ENCODE results near the gene TAF7L. TPM values are rescaled to one million over a fixed set of nuclear protein-coding genes. Genes with fewer than 3 reads are reported as not detected.

TAF7L gene
- total RNA-seq, 1 experiment from 2014 or later, result not detected

GRCh38 chrX:101287402-101287801, 3.7 kb downstream of the TAF7L start:
- H3K23me2 ChIP-seq (ENCODE audit: insufficient read length, low read depth, low read length, poor library complexity, severe bottlenecking), result no peaks in the 10 kb centered on the region
- no peak overlapping the region for H3K56ac ChIP-seq (ENCODE audit: insufficient read length, low read depth, low read length)
- H2BK15ac ChIP-seq (ENCODE audit: low read depth, low read length), result no peak overlapping the region
- H3K27me3 ChIP-seq (ENCODE audit: insufficient read depth, low read length), result no peaks in the 10 kb centered on the region
- no peak overlapping the region for H2BK12ac ChIP-seq (ENCODE audit: insufficient read length, low read depth, low read length)
- no peaks in the 10 kb centered on the region for H3K4me1 Mint-ChIP-seq
- H3K79me2 ChIP-seq (ENCODE audit: insufficient read depth, low read length), result no peaks in the 10 kb centered on the region
- DNase-seq, result no peak
- H3K9ac ChIP-seq (ENCODE audit: extremely low read depth, insufficient read length, low read length), result no peak overlapping the region
- no peak overlapping the region for H2AK5ac ChIP-seq (ENCODE audit: insufficient read length, low read length)
- H3K4me1 ChIP-seq (ENCODE audit: insufficient read depth, low read length), result no peaks in the 10 kb centered on the region
- no peak overlapping the region for H3K23ac ChIP-seq (ENCODE audit: insufficient read length, low read depth, low read length)
- no peaks in the 10 kb centered on the region; the same call in 1 of the 2 replicates for H3K27me3 Mint-ChIP-seq (ENCODE audit: low read depth)
- no peak overlapping the region for H3K4ac ChIP-seq (ENCODE audit: low read depth, low read length)
- TF ChIP-seq, protein P1, sequence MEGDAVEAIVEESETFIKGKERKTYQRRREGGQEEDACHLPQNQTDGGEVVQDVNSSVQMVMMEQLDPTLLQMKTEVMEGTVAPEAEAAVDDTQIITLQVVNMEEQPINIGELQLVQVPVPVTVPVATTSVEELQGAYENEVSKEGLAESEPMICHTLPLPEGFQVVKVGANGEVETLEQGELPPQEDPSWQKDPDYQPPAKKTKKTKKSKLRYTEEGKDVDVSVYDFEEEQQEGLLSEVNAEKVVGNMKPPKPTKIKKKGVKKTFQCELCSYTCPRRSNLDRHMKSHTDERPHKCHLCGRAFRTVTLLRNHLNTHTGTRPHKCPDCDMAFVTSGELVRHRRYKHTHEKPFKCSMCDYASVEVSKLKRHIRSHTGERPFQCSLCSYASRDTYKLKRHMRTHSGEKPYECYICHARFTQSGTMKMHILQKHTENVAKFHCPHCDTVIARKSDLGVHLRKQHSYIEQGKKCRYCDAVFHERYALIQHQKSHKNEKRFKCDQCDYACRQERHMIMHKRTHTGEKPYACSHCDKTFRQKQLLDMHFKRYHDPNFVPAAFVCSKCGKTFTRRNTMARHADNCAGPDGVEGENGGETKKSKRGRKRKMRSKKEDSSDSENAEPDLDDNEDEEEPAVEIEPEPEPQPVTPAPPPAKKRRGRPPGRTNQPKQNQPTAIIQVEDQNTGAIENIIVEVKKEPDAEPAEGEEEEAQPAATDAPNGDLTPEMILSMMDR (conservative IDR thresholded peaks at IDR 0.05), result peak; percentile 66
- no peak overlapping the region for H2BK5ac ChIP-seq (ENCODE audit: insufficient read length, low read length)
- H3K18ac ChIP-seq (ENCODE audit: insufficient read length, low read depth, low read length), result no peak overlapping the region
- WGBS (ENCODE audit: extremely low coverage, insufficient read length, low lambda C conversion rate), result no CpG with 5 or more reads among the region's 2 CpGs
- H3K79me1 ChIP-seq (ENCODE audit: insufficient read depth, low read depth, low read length, poor library complexity, severe bottlenecking), result no peaks in the 10 kb centered on the region
- peaks cover 0 to 2% (median 0%) of the 10 kb centered on the region in 3 experiments; a peak in 1 of 7 replicates for H3K36me3 Mint-ChIP-seq (ENCODE audit: insufficient read depth in 1 of 3, low read depth in 3 of 3)
- H4K5ac ChIP-seq (ENCODE audit: insufficient read length, low read depth, low read length), result no peak overlapping the region
- no peaks in the 10 kb centered on the region for H4K20me1 ChIP-seq (ENCODE audit: control insufficient read depth, insufficient read depth, insufficient read length)
- H3T11ph ChIP-seq (ENCODE audit: low read length), result no peak overlapping the region
- H3K27ac ChIP-seq (ENCODE audit: insufficient read length, low read depth, low read length), result no peak overlapping the region
- H3K4me2 ChIP-seq (ENCODE audit: insufficient read depth, insufficient read length, low read length), result no peak overlapping the region
- H3K9me3 Mint-ChIP-seq, result peaks cover 38 to 54% of the 10 kb centered on the region in 2 experiments
- no peak overlapping the region for H2BK20ac ChIP-seq (ENCODE audit: low read depth, low read length, poor library complexity, severe bottlenecking)
- no peak overlapping the region for H2BK120ac ChIP-seq (ENCODE audit: low read depth, low read length, poor library complexity, severe bottlenecking)
- H3K9me3 ChIP-seq (ENCODE audit: control insufficient read depth, low read depth, low read length), result peaks cover 16% of the 10 kb centered on the region
- no peak overlapping the region for H3K14ac ChIP-seq (ENCODE audit: insufficient read depth, low read length)
- no peak overlapping the region for H4K8ac ChIP-seq (replicated peaks; ENCODE audit: insufficient read length, low read depth, low read length)
- H4K91ac ChIP-seq (ENCODE audit: insufficient read length, low read depth, low read length), result no peak overlapping the region
- no peak overlapping the region for H3K27ac Mint-ChIP-seq
- H3K4me3 Mint-ChIP-seq, result no peak overlapping the region
- no peak overlapping the region for H2AFZ ChIP-seq (ENCODE audit: low read length)
